H4 (cell line): ENCODE measurements around the gene C16orf74. TPM values are rescaled to one million over a fixed set of nuclear protein-coding genes. Genes with fewer than 3 reads are reported as not detected.

Source experiments
- DNase-seq: peaks from one replicate; pipeline ENCODE4 v3.0.0-alpha.2; 2015; ENCODE audit warnings: low spot score
- total RNA-seq: library from RNA; depleted of rRNA; stranded (reverse); fragments of >200 nt; shearing (Covaris generic); gene quantifications from 2 replicates; pipeline ENCODE4 v1.2.3, GENCODE V29; 2014

C16orf74 gene
- total RNA-seq, 1 experiment from 2014 or later: 5.8 TPM

- DNase-seq: peak; percentile 61
Measured at GRCh38 chr16:85717393-85718152, 33.3 kb downstream of the C16orf74 start.

GRCh38 chr16:85716680-85717038 lies 34.2 kb downstream of the C16orf74 start:
- no peak for DNase-seq

DNA sequence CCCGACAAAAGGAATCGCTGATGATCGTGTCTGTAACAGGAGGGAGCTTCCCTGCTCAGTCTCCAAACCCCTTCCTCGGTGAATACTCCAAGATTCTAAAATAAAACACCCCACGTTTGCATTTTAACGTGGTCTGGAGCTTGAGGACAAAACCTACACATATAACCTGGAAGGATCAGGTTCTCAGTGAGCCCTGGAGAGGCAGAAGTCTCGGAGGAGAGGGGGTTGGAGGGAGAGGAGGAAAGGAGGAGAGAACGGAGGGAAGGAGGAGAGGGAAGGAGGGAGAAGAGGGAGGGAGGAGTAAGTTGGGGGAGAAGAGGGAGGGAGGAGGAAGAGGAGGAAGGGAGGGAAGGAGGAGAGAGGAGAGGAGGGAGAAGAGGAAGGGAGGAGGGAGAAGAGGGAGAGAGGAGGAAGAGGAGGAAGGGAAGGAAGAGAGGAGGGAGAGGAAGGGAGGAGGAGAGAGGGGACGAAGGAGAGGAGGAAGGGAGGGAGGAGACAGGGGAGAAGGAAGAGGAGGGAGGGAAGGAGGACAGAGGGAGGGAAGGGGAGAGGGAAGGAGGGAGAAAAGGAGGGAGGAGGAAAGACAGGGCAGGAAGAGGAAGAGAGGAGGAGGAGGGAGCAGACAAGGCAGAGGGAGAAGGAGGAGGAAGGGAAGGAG lies 34.7 kb downstream of the C16orf74 start:
- DNase-seq: no peak

GRCh38 chr16:85715169-85716021 lies 35.5 kb downstream of the C16orf74 start:
- no peak for DNase-seq

DNA sequence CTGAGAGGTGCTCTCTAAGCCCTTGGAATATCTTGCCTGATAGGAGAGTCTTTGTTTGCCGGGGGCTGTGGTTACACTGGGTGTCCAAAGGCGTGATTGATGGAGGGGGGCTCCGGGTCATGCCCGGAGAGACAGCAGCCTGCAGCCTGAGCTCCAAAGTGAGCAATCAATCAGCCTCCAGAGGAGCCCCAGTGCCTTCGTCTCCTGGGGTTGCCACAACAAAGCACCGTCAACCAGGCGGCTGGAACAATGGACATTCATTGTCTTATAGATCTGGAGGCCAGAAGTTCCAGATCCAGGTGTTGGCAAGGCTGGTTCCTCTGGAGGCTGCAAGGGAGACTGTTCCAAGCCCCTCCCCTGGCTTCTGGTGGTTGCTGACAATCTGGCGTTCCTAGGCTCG lies 38.1 kb downstream of the C16orf74 start:
- DNase-seq: no peak

DNA sequence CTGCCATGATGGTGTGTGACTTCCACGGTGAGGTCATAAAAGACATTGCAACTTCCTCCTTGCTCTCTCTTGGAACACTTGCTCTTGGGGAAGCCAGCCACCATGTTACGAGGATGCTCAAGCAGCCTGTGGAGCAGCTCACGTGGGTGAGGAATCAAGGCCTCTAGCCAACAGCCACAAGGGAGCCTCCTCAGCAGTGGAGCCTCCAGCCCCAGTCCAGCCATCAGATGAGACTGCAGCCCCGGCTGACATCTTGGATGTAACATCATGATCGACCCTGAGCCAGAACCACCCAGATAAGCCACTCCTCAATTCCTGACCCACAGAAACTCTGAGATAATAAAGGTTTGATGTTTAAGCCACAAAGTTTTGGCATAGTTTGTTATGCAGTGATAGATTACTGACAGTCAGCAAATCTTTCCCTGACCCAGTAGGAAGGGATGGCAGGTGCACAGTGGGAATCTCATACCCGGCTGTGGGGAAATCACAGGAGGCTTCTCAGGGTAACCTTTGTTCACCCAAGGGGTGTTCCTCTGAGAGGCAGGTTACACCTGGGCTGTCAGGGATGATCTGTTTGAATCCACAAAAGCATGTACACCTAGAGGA lies 38.8 kb downstream of the C16orf74 start:
- DNase-seq: no peak

GRCh38 chr16:85710732-85711131 lies 40.2 kb downstream of the C16orf74 start:
- no peak for DNase-seq

DNA sequence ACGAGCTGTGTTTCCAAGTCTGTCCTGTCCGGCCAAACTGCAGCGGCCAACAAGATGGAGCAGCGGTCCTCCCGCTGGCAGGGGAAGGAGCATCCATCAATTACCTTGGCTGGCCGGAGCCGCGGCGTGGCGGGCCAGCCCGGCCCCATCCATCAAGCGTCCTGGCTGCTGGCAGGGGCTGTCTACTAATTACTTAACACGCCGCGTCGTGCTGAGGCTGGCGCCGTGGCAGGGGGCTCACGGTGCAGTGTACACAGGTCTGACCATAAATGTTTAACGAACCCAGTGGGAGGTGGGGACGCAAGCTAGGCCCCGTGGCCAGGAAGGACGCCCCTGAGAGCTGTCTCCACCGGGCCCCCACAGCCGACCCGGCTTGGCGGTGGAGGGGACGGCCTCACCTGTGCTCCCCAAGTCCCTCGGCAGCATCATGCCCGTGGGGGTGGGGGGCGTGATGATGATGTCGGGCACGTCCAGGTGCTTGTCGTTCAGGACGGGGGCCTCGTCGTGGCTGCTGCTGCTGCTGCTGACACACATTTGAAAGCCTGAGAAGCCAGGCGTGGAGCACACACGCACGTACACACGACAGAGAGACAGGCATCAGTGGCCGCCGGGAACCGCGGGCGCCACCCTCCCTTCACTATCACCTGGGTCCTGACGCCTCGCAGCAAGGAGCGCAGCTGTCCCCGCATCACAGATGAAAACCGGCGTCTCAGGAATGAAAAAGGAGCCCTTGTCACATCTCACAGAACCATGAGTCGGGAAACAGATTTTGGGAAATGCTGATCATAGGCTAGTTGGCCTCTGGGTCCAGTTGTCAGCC lies 40.9 kb downstream of the C16orf74 start:
- no peak for DNase-seq

- DNase-seq: no peak
Measured at GRCh38 chr16:85708338-85708737, 42.6 kb downstream of the C16orf74 start.

GRCh38 chr16:85707528-85708095 lies 43.3 kb downstream of the C16orf74 start:
- no peak for DNase-seq

DNA sequence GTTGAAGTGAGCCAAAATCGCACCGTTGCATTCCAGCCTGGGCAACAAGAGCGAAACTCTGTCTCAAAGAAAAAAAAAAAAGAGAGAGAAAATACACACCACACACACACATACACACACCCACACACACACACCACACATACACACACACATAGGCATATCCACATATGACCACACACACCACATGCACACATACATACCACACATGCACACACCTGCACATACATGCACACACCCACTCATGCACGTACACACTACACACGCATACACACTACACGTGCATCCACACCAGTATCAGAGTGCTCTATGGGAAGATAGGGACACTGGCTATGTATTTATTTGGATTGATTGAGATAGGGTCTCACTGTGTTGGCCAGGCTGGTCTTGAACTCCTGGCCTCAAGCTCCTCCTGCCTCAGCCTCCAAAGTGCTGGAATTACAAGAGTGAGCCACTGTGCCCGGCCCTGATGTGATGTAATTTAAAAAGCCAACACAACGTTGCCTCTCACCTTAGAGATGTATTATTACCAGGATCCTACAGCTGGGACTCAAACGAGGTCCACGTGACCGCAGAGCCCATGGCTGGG lies 44.4 kb downstream of the C16orf74 start:
- no peak for DNase-seq

DNA sequence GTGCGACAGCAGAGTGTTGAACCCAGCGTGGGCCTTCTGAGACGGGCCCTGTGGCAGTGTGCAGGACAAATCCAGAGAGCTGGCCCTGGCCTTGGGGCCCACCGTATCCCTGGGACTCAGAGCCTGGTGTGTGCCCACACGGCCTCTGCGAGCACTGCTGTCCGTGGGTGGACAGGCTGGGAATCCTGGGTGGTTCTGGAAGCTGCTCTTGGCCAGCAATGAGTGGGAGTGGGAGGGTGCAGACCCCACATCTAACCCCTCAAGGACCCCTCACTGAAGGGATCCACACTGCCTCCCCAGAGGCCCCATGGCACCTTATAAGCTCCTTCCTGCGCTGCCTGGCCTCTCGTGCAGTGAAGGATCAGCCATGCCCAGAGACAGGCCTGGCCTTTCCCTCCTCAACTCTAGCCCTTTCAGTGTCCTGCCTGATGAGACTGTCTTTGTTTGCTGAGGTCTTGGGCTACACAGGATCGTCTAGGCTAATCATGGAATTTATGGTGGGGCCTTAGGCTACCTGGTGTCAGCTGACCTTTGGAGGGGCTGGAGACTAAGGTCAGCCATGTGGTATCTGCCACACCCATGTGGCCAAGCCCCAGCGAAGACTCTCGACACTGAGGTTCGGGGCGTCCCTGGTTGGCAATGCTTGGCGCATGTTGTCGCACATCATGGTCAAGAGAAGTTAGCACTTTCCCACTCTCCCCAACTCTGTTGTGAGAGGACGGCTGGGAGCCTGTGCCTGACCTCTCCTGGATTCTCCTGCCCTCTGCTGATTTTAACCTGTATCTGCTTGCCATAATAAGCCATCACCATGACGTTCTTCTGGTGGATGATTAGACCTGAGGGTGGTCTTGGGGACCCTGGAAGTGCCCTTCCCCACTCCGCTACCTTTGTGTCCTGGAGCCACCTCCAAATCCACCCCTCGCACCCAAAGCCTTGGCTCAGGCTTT lies 45.7 kb downstream of the C16orf74 start:
- no peak for DNase-seq

DNA sequence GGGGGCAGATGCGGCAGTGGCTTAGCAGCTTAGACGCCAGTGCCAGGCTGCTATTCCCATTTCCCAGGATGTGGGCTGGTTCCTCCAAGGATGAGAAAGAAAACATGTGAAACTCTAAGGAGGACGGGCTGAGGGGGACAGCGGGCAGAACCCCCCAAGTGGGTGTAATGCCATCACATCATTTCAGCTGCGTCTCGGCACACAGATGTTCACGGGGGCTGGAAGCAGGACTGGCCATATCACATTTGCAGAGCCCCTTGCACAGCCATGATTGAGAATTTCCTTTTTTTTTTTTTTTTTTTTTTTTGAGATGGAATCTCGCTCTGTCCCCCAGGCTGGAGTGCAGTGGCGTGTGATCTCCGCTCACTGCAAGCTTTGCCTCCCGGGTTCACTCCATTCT lies 46.9 kb downstream of the C16orf74 start:
- DNase-seq: no peak

DNA sequence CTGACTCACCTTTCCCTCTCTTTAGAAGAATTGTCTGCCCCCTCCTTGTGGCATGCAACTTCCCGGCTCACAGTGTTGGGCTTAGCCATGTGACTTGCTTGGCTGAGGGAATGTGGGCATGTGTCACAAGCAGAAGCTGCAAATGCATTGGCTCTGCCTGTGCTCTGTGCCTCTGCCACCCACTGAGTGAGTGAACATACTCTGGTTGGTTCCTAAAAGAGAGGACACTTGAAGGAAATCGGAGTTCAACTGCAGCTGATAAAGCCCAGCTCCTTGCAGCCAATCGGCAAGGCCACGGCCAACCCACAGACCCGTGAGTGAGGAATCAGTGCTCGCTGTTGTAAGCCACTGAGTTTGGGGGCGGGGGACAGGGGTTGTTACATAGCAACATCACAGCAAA lies 51.3 kb downstream of the C16orf74 start:
- peak; percentile 69 for DNase-seq

DNA sequence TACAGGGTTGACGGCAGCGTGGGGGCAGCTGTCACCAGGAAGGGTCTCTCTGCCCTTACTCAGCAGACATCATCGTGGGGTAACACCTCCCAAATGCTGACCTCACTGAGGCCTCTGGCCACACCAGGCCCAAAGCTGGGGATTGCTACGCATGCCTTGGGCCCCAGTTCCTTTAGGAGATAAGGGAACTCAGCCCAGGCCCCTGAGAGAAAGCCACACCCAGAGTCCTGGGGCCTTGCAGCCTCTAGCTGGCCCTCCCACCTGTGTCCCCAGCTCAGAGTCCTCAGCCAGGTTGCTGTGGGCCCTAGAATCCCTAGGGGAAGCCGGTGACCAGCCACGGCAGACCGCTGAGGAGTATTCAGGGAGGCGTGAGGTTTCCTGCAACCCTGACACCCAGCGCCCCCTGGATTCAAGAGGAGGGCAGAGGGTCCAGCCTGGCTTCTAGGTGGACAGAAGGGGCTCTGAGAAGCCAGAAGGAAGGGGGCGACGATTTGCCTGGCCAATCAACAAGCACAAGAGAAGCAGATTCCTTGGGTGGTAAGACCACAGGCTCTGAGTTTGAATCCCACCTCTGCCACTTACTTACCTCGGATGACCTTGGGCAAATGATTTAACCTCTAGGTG lies 51.8 kb downstream of the C16orf74 start:
- no peak for DNase-seq

- DNase-seq: no peak
Measured at GRCh38 chr16:85698459-85698891, 52.4 kb downstream of the C16orf74 start.

GRCh38 chr16:85697431-85697830 lies 53.5 kb downstream of the C16orf74 start:
- DNase-seq: no peak

GRCh38 chr16:85696781-85697180 lies 54.1 kb downstream of the C16orf74 start:
- DNase-seq: no peak
